ENCODE measurements around the gene RBM20.
"Not testable (repeated sequence)": the region's sequence is repeated elsewhere in the genome, so short reads cannot be mapped to it uniquely, and the experiment has no call there.

Gene RBM20

GRCh38 chr10:110852255-110852896 is 208.2 kb downstream of the RBM20 start:
- no peak for DNase-seq (ENCODE audit: low read depth in 2 of 2)

GRCh38 chr10:110852947-110853346 is 208.8 kb downstream of the RBM20 start:
- DNase-seq (ENCODE audit: low read depth in 2 of 2) = no peak

- no peak for DNase-seq (ENCODE audit: low read depth in 2 of 2)
Observed at GRCh38 chr10:110853921-110854605, 209.9 kb downstream of the RBM20 start.

GRCh38 chr10:110857265-110858171 is 213.4 kb downstream of the RBM20 start:
- no peak for DNase-seq (ENCODE audit: low read depth in 2 of 2)

- DNase-seq (ENCODE audit: low read depth in 2 of 2) = no peak
Observed at GRCh38 chr10:110858297-110858934, 214.3 kb downstream of the RBM20 start.

- no peak for DNase-seq (ENCODE audit: low read depth in 2 of 2)
Observed at GRCh38 chr10:110859206-110859972, 215.3 kb downstream of the RBM20 start.

- DNase-seq (ENCODE audit: low read depth in 2 of 2) = no peak
Observed at GRCh38 chr10:110859973-110860376, 215.8 kb downstream of the RBM20 start.

GRCh38 chr10:110860576-110861241 is 216.6 kb downstream of the RBM20 start:
- no peak for DNase-seq (ENCODE audit: low read depth in 2 of 2)

GRCh38 chr10:110861476-110861875 is 217.3 kb downstream of the RBM20 start:
- no peak for DNase-seq (ENCODE audit: low read depth in 2 of 2)

GRCh38 chr10:110861930-110862649 is 218.0 kb downstream of the RBM20 start:
- DNase-seq (ENCODE audit: low read depth in 2 of 2) = no peak

GRCh38 chr10:110862961-110863360 is 218.8 kb downstream of the RBM20 start:
- DNase-seq (ENCODE audit: low read depth in 2 of 2) = no peak

- no peak for DNase-seq (ENCODE audit: low read depth in 2 of 2)
Observed at GRCh38 chr10:110863361-110863760, 219.2 kb downstream of the RBM20 start.

- no peak for DNase-seq (ENCODE audit: low read depth in 2 of 2)
Observed at GRCh38 chr10:110863956-110864355, 219.8 kb downstream of the RBM20 start.

GRCh38 chr10:110864662-110865140 is 220.6 kb downstream of the RBM20 start:
- DNase-seq (ENCODE audit: low read depth in 2 of 2) = no peak

- no peak for DNase-seq (ENCODE audit: low read depth in 2 of 2)
Observed at GRCh38 chr10:110865186-110865808, 221.2 kb downstream of the RBM20 start.

GRCh38 chr10:110865809-110866482 is 221.8 kb downstream of the RBM20 start:
- DNase-seq (ENCODE audit: low read depth in 2 of 2) = no peak

- DNase-seq (ENCODE audit: low read depth in 2 of 2) = not testable (repeated sequence)
Observed at GRCh38 chr10:110867011-110867806, 223.1 kb downstream of the RBM20 start.

All from stimulated activated CD4-positive, alpha-beta T cell treated with anti-CD3 and anti-CD28 coated beads, Interleukin-4, amount 100 ng/mL, for 48 hours (primary cell).